Ishikawa (cell line): Measurements from ENCODE around the gene ELMO1.

Source experiments
- CEBPB ChIP-seq: IDR thresholded peaks from 2 replicates; pipeline ENCODE4 v1.6.1; 2012
- CREB1 ChIP-seq: IDR thresholded peaks from 2 replicates; pipeline ENCODE4 v1.6.1; 2012; ENCODE audit warnings: low read depth
- EGR1 ChIP-seq: IDR thresholded peaks from 2 replicates; pipeline ENCODE4 v1.6.1; 2012
- EP300 ChIP-seq: IDR thresholded peaks from 2 replicates; pipeline ENCODE4 v1.6.1; 2012; ENCODE audit warnings: borderline replicate concordance
- TAF1 ChIP-seq: IDR thresholded peaks from 2 replicates; pipeline ENCODE4 v1.6.1; 2012; ENCODE audit warnings: low read depth, mild to moderate bottlenecking
- YY1 ChIP-seq: IDR thresholded peaks from 2 replicates; pipeline ENCODE4 v1.6.1; 2012; ENCODE audit warnings: low read depth
- TF ChIP-seq, protein P1 (sequence below): IDR thresholded peaks from 2 replicates; pipeline ENCODE4 v1.6.1; 2012
- TF ChIP-seq, protein P2 (sequence below): IDR thresholded peaks from 2 replicates; pipeline ENCODE4 v1.6.1; 2012

DNA sequence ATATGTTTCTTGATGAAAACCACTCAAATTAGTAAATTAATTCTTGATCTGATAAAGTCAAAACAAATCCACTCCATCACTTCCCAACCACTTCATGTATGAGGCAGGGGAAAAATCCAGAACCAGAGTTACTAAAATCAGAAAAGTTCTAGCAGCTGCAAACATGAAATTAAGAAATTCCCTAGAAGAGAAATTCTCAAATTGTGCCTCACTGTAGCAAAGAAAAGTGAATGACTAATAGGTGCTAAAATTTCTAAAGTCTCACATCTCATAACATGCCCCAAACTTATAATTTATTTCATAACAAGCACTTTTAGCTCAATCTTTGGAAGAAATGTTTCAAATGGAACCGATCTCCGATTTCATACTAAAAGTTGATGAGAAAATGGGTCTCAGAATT is 379.3 kb downstream of the ELMO1 start:
- TF ChIP-seq, protein P1, sequence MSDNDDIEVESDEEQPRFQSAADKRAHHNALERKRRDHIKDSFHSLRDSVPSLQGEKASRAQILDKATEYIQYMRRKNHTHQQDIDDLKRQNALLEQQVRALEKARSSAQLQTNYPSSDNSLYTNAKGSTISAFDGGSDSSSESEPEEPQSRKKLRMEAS = no peak
- no peak for TF ChIP-seq CREB1
- TF ChIP-seq YY1 = no peak
- TF ChIP-seq EP300 = no peak
- TF ChIP-seq EGR1 = no peak
- TF ChIP-seq TAF1 = no peak
- TF ChIP-seq CEBPB = no peak
- TF ChIP-seq, protein P2, sequence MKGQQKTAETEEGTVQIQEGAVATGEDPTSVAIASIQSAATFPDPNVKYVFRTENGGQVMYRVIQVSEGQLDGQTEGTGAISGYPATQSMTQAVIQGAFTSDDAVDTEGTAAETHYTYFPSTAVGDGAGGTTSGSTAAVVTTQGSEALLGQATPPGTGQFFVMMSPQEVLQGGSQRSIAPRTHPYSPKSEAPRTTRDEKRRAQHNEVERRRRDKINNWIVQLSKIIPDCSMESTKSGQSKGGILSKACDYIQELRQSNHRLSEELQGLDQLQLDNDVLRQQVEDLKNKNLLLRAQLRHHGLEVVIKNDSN = no peak
